GM12878 (cell line): ENCODE data around the gene XDH. TPM values are rescaled to one million over a fixed set of nuclear protein-coding genes. Genes with fewer than 3 reads are reported as not detected.

Experiments
- ATAC-seq: fragments of 200-7000 bp; cut with Tn5 transposase; 3 replicates; pipeline ENCODE4 v1.9.1; 2020; ENCODE audit warnings: mild to moderate bottlenecking, moderate library complexity
- BruUV-seq: library from RNA; stranded (reverse); fragments of 400-500 nt; replicated peaks from 2 replicates; lab custom pipeline; 2021; lab: Mats Ljungman, UMichigan
- CTCF ChIA-PET: fragments of 300-600 bp; sonication (Branson Sonifier 250); formaldehyde crosslinking; extraction: SDS; loops from one replicate; lab custom pipeline; 2021; ENCODE audit warnings: inconsistent platforms; lab: Yijun Ruan, JAX
- POLR2A ChIA-PET: fragments of 350-600 bp; formaldehyde crosslinking; extraction: SDS; loops from one replicate; lab custom pipeline; 2021; ENCODE audit warnings: inconsistent platforms; lab: Charles Lee
- RAD21 ChIA-PET: fragments of 300-600 bp; sonication (Branson Sonifier 250); formaldehyde crosslinking; loops from one replicate; lab custom pipeline; 2023; ENCODE audit warnings: antibody characterized with exemption; ENCODE audit not compliant: unreplicated experiment; lab: Charles Lee
- SMC1A ChIA-PET: fragments of 300-600 bp; sonication (Branson Sonifier 250); formaldehyde crosslinking; loops from one replicate; lab custom pipeline; 2023; ENCODE audit not compliant: unreplicated experiment, uncharacterized antibody; lab: Charles Lee
- DNase-seq: peaks from one replicate; pipeline ENCODE4 v3.0.0-alpha.2; 2011; ENCODE audit warnings: low read depth, low spot score
- FAIRE-seq: peaks from 3 replicates; lab custom pipeline; 2011; peaks lifted over from hg19 to GRCh38; lab: Jason Lieb, UNC
- H2AFZ ChIP-seq: 2 replicates; pipeline ENCODE4 v1.6.0; 2011; ENCODE audit warnings: low read depth, low read length, control low read depth; ENCODE audit not compliant: control insufficient read depth
- H3K27ac ChIP-seq: 2 replicates; pipeline ENCODE4 v1.5.1; 2011; ENCODE audit warnings: control low read depth; ENCODE audit not compliant: control insufficient read depth, insufficient read depth
- H3K27me3 ChIP-seq, 2 experiments: replicated peaks in 1 of 2; 2 replicates each; pipeline versions ENCODE4 v1.6.0 to v1.6.1; 2011; ENCODE audit warnings: low read length in 1 of 2; ENCODE audit not compliant: control insufficient read depth in 2 of 2, insufficient read depth in 2 of 2
- H3K36me3 ChIP-seq, 2 experiments: 2 replicates each; pipeline ENCODE4 v1.5.1; 2011; ENCODE audit warnings: low read length in 1 of 2; ENCODE audit not compliant: control insufficient read depth in 2 of 2, insufficient read depth in 2 of 2
- H3K4me1 ChIP-seq: 2 replicates; pipeline ENCODE4 v1.6.1; 2011; ENCODE audit warnings: mild to moderate bottlenecking, low read length, moderate library complexity, mixed read lengths; ENCODE audit not compliant: control insufficient read depth, insufficient read depth
- H3K4me2 ChIP-seq: 2 replicates; pipeline ENCODE4 v1.6.0; 2011; ENCODE audit warnings: control low read depth; ENCODE audit not compliant: control insufficient read depth, insufficient read depth
- H3K4me3 ChIP-seq: fragments of 200-600 bp; sonication (generic); 2 replicates; pipeline ENCODE4 v1.5.1; 2016
- H3K79me2 ChIP-seq: 2 replicates; pipeline ENCODE4 v1.6.0; 2011; ENCODE audit warnings: low read length; ENCODE audit not compliant: control insufficient read depth, insufficient read depth
- H3K9ac ChIP-seq: 2 replicates; pipeline ENCODE4 v1.8.0; 2011; ENCODE audit warnings: low read length, control low read depth, mixed read lengths; ENCODE audit not compliant: control insufficient read depth, insufficient read depth
- H3K9me3 ChIP-seq: replicated peaks from 3 replicates; pipeline ENCODE4 v1.5.1; 2011; ENCODE audit warnings: mild to moderate bottlenecking, low read length; ENCODE audit not compliant: control insufficient read depth, insufficient read depth
- H4K20me1 ChIP-seq: 2 replicates; pipeline ENCODE4 v1.6.0; 2011; ENCODE audit not compliant: control insufficient read depth, insufficient read depth
- BACH1 ChIP-seq: fragments of 450-650 bp; IDR thresholded peaks from 2 replicates; pipeline ENCODE4 v1.6.1; 2017; ENCODE audit warnings: mild to moderate bottlenecking, borderline replicate concordance
- CHD1 ChIP-seq: IDR thresholded peaks from 2 replicates; pipeline ENCODE4 v1.6.1; 2012; ENCODE audit warnings: low read depth, low read length, improper control_type of control experiment
- IRF4 ChIP-seq: IDR thresholded peaks from 2 replicates; pipeline ENCODE4 v1.6.1; 2011; ENCODE audit warnings: low read depth, low read length
- JUNB ChIP-seq: IDR thresholded peaks from 2 replicates; pipeline ENCODE4 v1.6.1; 2016; ENCODE audit warnings: antibody characterized with exemption, mild to moderate bottlenecking
- KDM1A ChIP-seq: fragments of 200-600 bp; sonication (generic); IDR thresholded peaks from 2 replicates; pipeline ENCODE4 v1.6.1; 2016; ENCODE audit warnings: borderline replicate concordance
- POU2F2 ChIP-seq: IDR thresholded peaks from 3 replicates; pipeline ENCODE4 v1.6.1; 2011; ENCODE audit warnings: low read depth, mild to moderate bottlenecking, low read length, borderline replicate concordance
- RAD51 ChIP-seq: fragments of 450-650 bp; IDR thresholded peaks from 2 replicates; pipeline ENCODE4 v1.6.1; 2016; ENCODE audit warnings: moderate library complexity, mild to moderate bottlenecking, inconsistent platforms
- SP1 ChIP-seq: IDR thresholded peaks from one replicate; pipeline ENCODE4 v1.6.1; 2011; ENCODE audit warnings: low read depth, low read length
- STAT3 ChIP-seq: IDR thresholded peaks from 2 replicates; pipeline ENCODE4 v1.6.1; 2011; ENCODE audit warnings: low read depth, low read length, improper control_type of control experiment
- TCF12 ChIP-seq: IDR thresholded peaks from 2 replicates; pipeline ENCODE4 v1.6.1; 2011; ENCODE audit warnings: low read depth, mild to moderate bottlenecking, low read length
- WRNIP1 ChIP-seq: IDR thresholded peaks from 2 replicates; pipeline ENCODE4 v1.6.1; 2011; ENCODE audit warnings: low read depth, low read length, improper control_type of control experiment, borderline replicate concordance
- ZNF217 ChIP-seq: fragments of 450-650 bp; IDR thresholded peaks from 2 replicates; pipeline ENCODE4 v1.6.1; 2017; ENCODE audit warnings: antibody characterized with exemption, mild to moderate bottlenecking
- ZNF24 ChIP-seq: fragments of 450-650 bp; IDR thresholded peaks from 2 replicates; pipeline ENCODE4 v1.6.1; 2017; ENCODE audit warnings: antibody characterized with exemption, mild to moderate bottlenecking
- WGBS: methylation state at CpG from one replicate; pipeline ENCODE4 v1.1.6; 2016; ENCODE audit warnings: low lambda C conversion rate; ENCODE audit not compliant: insufficient replicate concordance, insufficient coverage; ENCODE audit errors: missing lambda C conversion rate; 5-methylcytosine and 5-hydroxymethylcytosine counted together
- in situ Hi-C: fragments of 300-500 bp; cut with MboI; formaldehyde crosslinking; loops from 9 replicates; pipeline ENCODE4 v1.14.3; 2018; ENCODE audit warnings: mixed read lengths
- intact Hi-C: fragments of 100-400 bp; cut with micrococcal nuclease; formaldehyde crosslinking; loops from one replicate; pipeline ENCODE4 v1.14.2; 2022; ENCODE audit not compliant: unreplicated experiment
- polyA plus RNA-seq, 11 experiments: library from polyadenylated mRNA; depleted of rRNA in 4 of 11; unstranded in 6 of 11; stranded (reverse) in 5 of 11; fragments of >200 nt; fragmentation: Nextera tagmentation in 4 of 11; fragmentation: Illumina TruSeq in 1 of 11; extraction: Ambion mirVana in 4 of 11; extraction: Trizol in 1 of 11; gene quantifications; 1 replicate in 1 of 11; 2 replicates in 10 of 11; pipeline versions ENCODE4 v1.2.1 to v1.2.3, GENCODE V29; 2011 to 2016; ENCODE audit warnings: inconsistent platforms in 2 of 11, missing spikeins in 2 of 11, low read depth in 1 of 11
- total RNA-seq, 4 experiments: library from RNA; depleted of rRNA in 3 of 4; stranded (reverse); fragments of >200 nt in 3 of 4; fragmentation: Illumina TruSeq in 1 of 4; extraction: Trizol in 1 of 4; gene quantifications; 2 replicates each; pipeline versions ENCODE4 v1.2.1 to v1.2.3, GENCODE V29; 2013 to 2021
- TF ChIP-seq, protein P1 (sequence below): fragments of 450-650 bp; IDR thresholded peaks from 2 replicates; pipeline ENCODE4 v1.6.1; 2017; ENCODE audit warnings: mild to moderate bottlenecking, moderate library complexity
- TF ChIP-seq, protein P2 (sequence below): IDR thresholded peaks from 2 replicates; pipeline ENCODE4 v1.6.1; 2011; ENCODE audit warnings: mild to moderate bottlenecking, low read depth, low read length, moderate library complexity; ENCODE audit not compliant: insufficient replicate concordance
- TF ChIP-seq, protein P3 (sequence below): IDR thresholded peaks from 2 replicates; pipeline ENCODE4 v1.6.1; 2012; ENCODE audit warnings: low read length, inconsistent platforms

The XDH gene
- total and polyA plus RNA-seq, 10 of the 15 experiments (the other 5 are each of a cell fraction or from before 2014, with no cell fraction given) = 0.01 TPM; not detected in 9

DNA sequence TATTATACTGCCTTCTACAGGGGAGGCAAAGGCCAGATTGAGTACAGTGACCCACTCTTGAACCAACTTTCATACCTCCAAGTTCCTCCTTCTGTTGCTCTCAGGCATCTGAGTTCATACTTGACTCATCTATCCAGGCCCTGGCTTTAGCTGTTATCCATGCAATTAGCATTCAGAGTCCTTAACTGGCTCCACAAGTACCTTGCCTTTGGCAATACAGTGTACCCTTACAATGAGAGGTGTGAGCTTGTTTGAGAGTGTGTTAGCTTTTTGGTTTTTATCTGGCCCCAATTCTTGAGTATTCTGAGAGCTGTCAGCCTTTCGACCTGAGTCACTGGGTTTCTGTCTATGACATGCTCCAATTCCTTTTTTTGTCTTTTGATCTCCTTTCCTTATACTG lies 120.3 kb downstream of the XDH start (continued):
- TF ChIP-seq, protein P1, sequence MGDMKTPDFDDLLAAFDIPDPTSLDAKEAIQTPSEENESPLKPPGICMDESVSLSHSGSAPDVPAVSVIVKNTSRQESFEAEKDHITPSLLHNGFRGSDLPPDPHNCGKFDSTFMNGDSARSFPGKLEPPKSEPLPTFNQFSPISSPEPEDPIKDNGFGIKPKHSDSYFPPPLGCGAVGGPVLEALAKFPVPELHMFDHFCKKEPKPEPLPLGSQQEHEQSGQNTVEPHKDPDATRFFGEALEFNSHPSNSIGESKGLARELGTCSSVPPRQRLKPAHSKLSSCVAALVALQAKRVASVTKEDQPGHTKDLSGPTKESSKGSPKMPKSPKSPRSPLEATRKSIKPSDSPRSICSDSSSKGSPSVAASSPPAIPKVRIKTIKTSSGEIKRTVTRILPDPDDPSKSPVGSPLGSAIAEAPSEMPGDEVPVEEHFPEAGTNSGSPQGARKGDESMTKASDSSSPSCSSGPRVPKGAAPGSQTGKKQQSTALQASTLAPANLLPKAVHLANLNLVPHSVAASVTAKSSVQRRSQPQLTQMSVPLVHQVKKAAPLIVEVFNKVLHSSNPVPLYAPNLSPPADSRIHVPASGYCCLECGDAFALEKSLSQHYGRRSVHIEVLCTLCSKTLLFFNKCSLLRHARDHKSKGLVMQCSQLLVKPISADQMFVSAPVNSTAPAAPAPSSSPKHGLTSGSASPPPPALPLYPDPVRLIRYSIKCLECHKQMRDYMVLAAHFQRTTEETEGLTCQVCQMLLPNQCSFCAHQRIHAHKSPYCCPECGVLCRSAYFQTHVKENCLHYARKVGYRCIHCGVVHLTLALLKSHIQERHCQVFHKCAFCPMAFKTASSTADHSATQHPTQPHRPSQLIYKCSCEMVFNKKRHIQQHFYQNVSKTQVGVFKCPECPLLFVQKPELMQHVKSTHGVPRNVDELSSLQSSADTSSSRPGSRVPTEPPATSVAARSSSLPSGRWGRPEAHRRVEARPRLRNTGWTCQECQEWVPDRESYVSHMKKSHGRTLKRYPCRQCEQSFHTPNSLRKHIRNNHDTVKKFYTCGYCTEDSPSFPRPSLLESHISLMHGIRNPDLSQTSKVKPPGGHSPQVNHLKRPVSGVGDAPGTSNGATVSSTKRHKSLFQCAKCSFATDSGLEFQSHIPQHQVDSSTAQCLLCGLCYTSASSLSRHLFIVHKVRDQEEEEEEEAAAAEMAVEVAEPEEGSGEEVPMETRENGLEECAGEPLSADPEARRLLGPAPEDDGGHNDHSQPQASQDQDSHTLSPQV = no peak

DNA sequence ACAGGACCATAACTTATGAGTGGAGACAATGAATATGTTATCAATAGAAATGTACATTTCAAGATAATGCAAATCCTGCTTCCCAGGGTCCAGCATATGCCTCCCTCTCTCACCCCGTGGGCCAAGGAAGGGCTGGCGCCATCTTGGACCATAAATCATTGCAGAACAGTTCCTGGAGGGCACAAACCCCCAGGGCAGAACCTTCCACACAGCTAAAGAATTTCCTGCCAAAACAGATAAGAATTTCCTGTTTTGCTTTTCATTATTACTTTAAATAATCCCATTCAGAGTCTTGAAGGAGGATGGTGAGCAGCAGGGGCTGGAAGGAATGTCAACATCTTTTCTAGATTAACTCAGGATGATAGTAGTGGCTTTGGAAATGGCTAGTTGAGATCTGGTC lies 126.9 kb downstream of the XDH start:
- no peak overlapping the region for H3K4me3 ChIP-seq
- ChIA-PET POLR2A (interaction anchor here (1.2 kb wide), 1 partner anchor 33 kb away, joined by 3 read pairs; no protein-coding TSS in a partner anchor), SMC1A (interaction anchor here (1.5 kb wide), 1 partner anchor 29 kb away, joined by 3 read pairs; no protein-coding TSS in a partner anchor), RAD21 (interaction anchor here (1.2 to 1.4 kb wide), 2 partner anchors 46 to 423 kb away, joined by 3 to 4 read pairs; no protein-coding TSS in a partner anchor), CTCF (no interaction called here)
- no peak for ATAC-seq
- H3K27ac ChIP-seq = no peak overlapping the region
- FAIRE-seq = no peak
- no peak overlapping the region for H3K4me2 ChIP-seq
- H3K9me3 ChIP-seq = no peaks in the 10 kb centered on the region
- no peak overlapping the region for H3K9ac ChIP-seq
- no peak for DNase-seq
- H3K27me3 ChIP-seq = no peaks in the 10 kb centered on the region
- no TSS peak for BruUV-seq
- H4K20me1 ChIP-seq = no peaks in the 10 kb centered on the region
- intact Hi-C loops (no loop called here), in situ Hi-C loops (no loop called here)
- 0% methylated on average over 2 of the region's 2 CpGs for WGBS
- no peaks in the 10 kb centered on the region for H3K79me2 ChIP-seq
- H3K36me3 ChIP-seq = no peaks in the 10 kb centered on the region
- no peaks in the 10 kb centered on the region for H3K4me1 ChIP-seq
- H2AFZ ChIP-seq = no peak overlapping the region
- TF ChIP-seq BACH1 (no peak), IRF4 (no peak), TCF12 (no peak), ZNF24 (no peak), POU2F2 (no peak), SP1 (no peak), ZNF217 (no peak), WRNIP1 (no peak), JUNB (no peak), CHD1 (no peak), RAD51 (no peak), KDM1A (no peak), STAT3 (no peak)
- TF ChIP-seq, protein P2, sequence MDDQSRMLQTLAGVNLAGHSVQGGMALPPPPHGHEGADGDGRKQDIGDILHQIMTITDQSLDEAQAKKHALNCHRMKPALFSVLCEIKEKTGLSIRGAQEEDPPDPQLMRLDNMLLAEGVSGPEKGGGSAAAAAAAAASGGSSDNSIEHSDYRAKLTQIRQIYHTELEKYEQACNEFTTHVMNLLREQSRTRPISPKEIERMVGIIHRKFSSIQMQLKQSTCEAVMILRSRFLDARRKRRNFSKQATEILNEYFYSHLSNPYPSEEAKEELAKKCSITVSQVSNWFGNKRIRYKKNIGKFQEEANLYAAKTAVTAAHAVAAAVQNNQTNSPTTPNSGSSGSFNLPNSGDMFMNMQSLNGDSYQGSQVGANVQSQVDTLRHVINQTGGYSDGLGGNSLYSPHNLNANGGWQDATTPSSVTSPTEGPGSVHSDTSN = no peak
- TF ChIP-seq, protein P3, sequence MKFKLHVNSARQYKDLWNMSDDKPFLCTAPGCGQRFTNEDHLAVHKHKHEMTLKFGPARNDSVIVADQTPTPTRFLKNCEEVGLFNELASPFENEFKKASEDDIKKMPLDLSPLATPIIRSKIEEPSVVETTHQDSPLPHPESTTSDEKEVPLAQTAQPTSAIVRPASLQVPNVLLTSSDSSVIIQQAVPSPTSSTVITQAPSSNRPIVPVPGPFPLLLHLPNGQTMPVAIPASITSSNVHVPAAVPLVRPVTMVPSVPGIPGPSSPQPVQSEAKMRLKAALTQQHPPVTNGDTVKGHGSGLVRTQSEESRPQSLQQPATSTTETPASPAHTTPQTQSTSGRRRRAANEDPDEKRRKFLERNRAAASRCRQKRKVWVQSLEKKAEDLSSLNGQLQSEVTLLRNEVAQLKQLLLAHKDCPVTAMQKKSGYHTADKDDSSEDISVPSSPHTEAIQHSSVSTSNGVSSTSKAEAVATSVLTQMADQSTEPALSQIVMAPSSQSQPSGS = no peak
